HG03066 (cell line): ENCODE results near the gene SIAE.

Source experiments
- ATAC-seq: cut with Tn5 transposase; IDR thresholded peaks from one replicate; pipeline ENCODE4 v1.9.1; 2021; ENCODE audit warnings: low read depth; ENCODE audit not compliant: unreplicated experiment

Gene SIAE, protein sequence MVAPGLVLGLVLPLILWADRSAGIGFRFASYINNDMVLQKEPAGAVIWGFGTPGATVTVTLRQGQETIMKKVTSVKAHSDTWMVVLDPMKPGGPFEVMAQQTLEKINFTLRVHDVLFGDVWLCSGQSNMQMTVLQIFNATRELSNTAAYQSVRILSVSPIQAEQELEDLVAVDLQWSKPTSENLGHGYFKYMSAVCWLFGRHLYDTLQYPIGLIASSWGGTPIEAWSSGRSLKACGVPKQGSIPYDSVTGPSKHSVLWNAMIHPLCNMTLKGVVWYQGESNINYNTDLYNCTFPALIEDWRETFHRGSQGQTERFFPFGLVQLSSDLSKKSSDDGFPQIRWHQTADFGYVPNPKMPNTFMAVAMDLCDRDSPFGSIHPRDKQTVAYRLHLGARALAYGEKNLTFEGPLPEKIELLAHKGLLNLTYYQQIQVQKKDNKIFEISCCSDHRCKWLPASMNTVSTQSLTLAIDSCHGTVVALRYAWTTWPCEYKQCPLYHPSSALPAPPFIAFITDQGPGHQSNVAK

DNA sequence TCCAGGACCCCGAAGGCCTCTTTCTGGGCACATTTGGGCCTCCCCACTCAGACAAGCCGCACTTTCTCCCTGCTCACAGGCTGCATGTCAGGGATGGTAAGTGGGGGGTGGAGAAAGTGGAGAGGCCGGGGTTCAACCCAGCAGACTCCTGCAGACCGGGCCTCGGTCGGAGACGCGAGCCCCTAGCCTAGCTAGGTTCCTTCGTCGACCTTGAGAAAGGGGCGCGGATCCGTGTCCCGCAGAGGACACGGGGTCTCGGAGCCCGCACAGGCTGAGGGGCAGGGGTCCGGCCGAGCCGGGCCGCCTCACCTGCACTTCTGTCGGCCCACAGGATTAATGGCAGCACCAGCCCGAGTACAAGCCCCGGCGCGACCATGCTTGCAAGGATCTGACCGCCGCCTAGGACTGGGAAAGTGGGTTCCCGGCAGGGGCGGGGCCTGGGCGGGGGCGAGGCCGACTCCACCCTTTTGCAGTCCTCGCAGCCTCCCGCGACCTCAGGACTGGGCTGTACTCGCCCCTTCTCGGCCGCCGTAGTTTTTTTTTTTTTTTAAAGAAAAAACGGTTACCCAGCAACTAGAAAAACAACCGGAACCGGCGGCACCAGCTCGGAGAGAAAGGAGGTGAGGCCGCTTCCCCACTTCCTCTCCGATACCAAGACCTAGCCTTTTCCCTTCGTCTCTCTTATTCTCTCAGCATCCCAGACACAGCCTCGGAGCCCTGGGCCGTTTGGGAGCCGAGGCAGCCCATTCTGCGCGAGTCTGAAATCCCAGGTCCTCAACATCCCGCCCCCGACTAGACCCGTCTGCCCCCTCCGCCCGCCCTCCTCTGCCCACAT lies at the start of gene SIAE, which contains the start of gene SPA17:
SIAE (minus strand) TSS at position 407 of the 835 bp plus-strand sequence; CDS start at position 376, 31 bp downstream.
SPA17 (plus strand) TSS at position 572 of the 835 bp plus-strand sequence. CDS start 1,361 bp downstream, outside the sequence.
- peak; percentile 85 for ATAC-seq

DNA sequence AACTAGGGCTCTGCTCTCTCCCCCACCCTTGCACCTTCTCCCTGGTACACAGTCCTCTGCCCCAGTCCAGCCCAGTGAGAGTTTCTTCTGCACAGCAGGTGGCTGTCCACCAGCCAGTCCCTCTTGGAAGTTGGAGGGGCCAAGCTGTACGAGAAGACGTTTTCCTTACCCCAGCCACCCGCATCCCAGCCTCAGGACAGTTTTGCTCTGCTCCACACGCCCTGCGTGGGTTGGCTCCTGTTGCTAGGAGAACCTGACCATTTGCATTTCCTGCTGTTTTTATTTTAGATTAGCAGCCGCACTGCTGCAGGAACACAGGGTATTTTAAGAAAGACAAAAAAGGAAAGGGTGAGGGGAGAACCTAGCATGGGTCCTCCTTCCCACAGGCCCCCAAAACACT lies 48.6 kb upstream of the SIAE start:
- no peak for ATAC-seq

DNA sequence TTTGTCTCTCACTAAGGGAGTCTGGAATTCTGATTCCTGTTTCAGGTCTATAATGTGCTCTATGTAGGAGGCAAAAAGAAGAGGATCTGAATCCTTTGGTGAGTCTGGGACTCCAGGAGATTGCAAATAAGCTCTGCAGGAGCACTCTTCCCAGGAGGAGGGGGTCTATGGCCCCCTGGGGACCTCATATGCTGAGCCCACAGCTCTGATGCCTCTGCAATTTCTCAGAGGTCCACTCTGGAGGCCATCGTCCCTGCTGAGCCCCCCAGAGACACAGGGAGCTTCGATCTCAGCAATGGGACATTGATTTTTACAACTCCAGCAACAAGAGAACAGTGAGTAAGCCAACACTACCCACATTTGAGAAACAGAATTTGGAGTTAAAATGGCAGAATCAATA lies 46.0 kb upstream of the SIAE start:
- no peak for ATAC-seq

DNA sequence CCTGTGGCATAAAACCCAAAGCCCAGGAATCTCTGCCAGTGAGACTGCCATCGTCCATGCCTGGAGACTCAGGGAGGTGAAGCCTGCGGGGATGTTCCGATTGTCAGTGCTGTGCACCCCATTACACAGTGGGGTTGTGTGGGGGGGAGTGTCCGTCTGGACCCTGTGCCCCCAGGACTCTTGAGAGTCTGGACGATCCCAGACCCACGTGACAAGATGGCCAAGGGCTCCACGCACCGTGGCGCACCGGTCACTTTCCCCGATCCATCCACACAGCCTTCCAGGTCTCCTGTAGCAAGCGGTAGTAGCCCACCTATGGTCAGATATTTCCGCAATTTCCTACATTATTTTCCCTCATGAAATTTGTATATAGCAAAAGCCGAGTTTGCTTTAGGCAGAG lies 45.3 kb upstream of the SIAE start:
- ATAC-seq: no peak

DNA sequence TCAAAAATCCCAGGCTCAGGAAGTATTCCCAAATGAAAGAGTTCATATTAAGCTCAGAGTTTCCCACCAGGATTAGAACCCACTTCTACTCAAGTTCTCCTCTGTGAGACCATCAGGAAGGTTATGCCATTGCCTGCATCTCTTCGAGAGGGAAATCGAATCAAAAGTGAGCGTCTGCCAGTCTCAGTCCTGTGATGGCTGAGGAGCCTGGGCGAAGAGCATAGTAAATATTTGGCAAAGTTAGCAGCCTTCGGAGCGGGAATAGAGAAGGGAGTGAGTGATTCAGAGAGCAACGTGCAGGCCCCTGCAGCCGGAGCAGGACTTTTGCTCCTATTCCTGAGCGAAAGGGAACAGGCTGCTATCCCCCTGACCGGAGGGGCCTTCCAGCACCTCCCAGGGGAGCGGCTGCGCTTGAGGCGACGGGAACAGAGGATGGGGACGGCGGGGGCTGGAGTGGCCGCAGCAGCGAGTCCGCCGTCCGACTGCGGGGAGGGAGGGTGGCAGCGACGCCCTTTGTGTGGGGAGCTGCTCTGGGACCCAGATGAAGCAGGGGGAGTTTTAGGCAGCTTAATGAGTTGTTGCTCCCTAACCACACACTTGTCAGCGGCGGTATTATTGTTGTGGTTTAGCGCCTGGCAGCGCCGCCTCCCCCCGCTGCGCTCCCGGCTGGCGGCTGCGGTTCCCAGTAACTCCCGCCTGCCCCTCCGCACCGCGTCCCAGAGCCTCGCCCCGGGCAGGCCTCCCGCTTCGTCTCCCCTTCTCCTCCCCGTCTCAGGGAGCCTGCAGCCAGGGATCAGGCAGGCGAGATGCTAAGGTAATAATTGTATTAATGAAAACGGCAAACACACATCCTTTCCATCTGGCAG lies 44.5 kb upstream of the SIAE start:
- no peak for ATAC-seq

DNA sequence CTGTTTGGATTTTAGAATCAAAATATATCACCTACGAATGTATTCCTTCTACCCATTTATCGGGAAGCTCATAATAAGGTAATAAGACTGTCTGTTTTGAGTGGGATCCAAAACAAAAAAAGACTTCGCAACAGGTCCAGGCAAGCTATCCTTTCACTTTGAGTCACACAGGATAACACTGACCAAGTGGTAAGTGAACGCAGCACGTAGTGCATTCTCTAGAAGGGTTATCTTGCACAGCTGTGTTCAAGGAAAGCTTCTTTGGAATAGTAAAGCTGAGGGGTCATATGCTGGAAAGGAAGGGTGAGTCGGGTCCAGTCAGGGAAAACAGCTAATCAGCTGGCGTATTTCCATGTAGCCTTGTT lies 43.9 kb upstream of the SIAE start:
- peak; percentile 52 for ATAC-seq

DNA sequence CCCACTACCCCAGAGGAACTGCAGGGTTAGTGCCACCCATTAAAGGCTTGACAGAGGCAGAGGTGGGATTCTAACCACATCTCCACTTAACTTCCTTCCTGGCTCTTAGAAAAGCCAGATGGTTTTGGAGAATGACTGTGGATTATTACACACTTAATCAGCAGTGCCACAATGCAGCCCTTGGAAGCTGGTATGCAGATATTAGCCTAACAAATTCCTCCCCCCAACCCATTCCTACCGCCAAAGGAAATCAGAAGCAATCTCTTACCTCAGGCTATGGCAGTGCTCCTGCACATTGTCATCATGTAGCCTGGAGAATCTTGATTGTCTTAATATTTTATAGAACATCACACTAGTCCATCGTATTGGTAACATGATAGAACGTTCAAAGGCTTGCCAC lies 43.1 kb upstream of the SIAE start:
- no peak for ATAC-seq

DNA sequence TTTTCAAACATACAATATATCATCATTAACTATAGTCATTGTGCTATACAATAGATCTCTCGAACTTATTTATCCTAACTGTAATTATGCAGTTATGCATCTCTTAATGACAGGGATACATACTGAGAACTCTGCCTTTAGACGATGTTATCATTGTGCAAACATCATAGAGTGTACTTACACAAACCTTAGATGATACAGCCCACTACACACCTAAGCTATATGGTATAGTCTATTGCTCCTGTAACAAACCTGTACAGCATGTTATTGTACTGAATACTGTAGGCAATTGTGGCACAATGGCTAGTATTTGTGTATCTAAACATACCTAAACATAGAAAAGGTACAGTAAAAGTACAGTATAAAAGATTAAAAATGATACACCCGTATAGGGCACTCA lies 38.9 kb upstream of the SIAE start:
- no peak for ATAC-seq

DNA sequence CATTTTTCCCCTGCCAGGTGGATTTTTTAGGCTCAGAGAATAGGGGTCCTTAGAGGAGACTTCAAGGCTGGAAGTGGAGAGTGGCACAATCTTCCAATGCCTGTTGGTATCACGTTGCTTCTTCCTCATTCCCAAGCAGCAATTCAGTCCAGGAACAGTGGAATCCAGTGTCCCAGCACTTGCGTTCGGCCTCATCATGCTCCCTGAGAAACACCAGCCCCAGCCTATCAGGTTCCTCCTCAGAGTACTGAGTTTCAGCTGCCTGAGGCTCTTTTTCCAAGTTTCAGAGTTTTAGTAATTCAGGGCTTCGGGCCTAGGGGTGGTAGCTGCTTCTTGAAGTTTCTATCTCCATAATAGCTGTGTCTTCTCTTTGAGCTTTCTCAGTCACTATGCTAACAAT lies 34.3 kb upstream of the SIAE start:
- no peak for ATAC-seq

DNA sequence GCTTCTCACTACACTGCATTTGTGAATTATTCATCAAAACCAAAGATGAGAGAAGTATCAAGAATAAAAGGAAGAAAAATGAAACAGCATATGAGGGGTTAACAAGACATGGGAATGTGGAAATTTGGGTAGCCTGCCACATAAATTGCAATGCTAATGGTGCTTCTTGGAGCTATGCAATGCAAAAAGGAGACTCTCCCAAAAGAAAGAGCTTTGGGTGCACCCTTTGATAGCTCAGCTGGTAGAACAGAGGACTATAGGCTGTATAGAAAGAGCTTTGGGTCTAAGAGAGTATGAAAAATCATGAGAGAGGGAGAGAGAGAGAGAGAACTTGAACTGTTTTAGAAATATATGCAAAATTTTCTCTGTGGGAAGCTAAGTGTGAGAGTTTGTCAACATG lies 26.5 kb upstream of the SIAE start:
- no peak for ATAC-seq

DNA sequence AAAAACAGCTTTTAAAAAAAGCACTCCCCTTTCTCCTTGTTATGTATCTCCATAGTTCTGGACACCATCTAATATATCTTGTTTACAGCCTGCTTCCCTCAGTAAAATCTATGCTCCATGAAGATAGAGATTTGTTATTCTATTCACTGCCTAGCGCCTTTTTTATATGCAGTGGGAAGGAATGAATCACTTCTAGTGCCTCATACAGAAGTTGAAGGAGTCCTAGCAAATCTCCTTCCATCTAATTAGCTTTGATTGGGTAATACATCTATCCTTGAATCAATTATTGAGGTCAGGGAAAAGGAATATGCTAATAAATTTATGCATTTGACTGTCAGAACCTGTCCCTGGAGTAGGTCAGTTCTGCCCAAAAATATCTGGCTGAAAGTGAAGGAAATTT lies 26.0 kb upstream of the SIAE start:
- ATAC-seq: no peak

DNA sequence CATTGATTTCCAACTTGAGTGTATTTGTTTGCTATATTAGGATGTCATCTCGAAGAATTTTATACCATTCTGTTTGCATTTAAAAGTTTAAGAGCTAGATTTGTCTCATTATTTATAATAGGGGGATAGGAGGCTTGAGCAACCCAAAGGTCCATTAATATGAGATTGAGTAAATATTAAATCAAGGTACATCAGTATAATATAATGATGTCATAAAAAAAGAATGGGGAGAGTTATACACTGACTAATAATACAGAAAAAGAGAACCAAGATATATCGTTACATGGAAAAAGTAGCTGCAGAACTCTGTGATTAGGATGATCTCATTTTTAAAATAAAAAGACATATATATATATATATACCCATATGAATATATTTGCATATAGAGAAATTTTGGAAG lies 19.6 kb upstream of the SIAE start:
- ATAC-seq: no peak

DNA sequence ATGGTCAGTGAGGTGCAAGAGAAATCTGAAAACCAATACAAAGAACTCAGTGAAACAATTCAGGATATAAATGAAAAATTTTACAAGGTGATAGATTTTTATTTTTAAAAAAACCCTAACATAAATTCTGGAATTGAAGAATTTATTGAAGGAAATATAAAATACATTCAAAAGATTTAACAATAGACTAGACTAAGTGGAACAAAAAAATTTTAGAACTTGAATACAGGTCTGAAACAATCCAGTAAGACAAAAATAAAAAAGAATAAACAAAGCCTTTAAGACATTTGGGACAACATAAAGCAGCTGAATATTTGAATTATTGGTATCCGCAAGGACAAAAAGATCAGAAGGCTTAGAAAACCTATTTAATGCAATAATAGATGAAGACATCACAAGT lies 8.9 kb upstream of the SIAE start:
- no peak for ATAC-seq

DNA sequence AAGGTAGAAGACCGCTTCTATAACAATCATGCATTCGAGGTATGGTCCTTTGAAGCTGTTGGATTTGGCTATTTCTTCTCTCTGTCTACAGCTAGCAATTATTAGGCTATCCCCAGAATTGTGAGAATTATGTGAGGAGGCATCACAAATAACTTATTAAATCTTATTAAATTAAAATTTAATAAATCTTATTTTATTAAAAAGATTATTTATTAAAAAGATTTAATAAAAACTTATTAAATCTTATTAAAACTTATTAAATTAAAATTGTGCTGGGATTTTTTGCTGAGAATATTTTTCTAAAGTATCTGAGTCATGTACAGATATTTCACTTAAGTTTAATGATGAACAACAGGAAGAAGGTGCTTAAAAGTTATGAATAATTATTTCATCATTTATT lies 7.9 kb upstream of the SIAE start:
- no peak for ATAC-seq

DNA sequence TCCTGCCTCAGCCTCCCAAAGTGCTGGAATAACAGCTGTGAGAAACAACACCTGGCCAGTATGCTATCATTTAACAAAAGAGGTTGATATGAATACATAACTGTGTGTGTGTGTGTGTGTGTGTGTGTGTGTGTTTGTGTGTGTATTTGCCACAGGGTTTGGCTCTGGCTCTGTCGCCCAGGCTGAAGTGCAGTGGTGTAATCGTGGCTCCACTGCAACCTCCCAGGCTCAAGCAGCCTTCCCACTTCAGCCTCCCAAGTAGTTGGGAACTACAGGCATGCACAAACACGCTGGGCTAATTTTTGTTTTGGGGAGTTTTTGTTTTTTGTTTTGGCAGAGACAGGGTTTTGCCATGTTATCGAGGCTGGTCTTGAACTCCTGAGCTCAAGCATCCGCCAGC lies 4.9 kb upstream of the SIAE start:
- ATAC-seq: no peak

DNA sequence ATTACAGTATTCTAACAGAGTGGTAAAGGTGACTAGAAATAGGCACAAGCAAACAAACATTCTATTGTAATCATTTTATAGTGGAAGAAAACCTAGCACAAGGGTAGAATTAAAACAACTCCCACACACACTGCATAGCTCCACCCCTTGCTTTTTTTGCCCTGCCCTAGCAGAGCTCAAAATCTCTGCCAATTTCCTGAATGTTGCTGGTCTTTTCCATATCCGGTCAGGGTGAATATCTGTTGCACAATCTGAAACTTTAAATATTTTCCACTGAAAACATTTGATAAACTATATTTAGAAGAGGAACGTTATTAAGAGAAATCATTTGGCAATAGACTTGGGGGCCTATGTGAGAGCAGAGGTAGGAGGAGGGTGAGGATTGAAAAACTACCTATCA lies 2.8 kb upstream of the SIAE start:
- ATAC-seq: no peak

DNA sequence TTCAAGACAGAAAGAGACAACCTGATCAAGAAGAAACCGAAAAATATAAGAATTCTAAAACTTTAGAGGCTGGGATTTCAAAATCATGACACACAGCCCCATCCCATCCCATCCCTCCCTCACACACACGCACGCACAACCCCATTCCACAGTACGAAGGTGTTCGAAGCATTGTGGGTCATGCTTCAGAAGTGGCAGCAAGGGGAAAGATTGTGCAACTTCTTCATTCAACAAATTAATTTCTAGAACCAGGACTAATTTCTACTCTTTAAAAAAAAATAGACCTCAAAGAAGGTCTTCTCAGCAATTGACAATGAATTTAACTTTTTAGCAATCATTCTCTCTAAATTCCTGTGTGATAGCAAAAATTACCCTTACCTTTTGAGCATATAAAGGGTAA lies 1.0 kb upstream of the SIAE start:
- no peak for ATAC-seq

DNA sequence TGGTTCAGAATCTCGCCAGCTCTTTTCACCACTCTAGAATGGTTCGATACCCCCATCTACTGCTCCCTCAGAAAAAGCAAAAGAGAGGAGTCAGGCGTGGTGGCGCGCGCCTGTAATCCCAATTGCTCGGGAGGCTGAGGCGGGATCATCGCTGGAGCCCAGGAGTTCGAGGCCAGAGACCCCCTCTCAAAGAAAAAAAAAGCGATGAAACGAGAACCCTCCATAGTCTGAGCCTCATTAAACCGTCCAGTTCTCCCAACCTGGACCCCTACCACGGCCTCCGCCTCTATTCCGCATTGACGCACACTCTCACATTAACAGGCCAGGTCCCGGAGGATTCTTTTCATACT lies 604 bp upstream of the SIAE start:
- ATAC-seq: no peak

DNA sequence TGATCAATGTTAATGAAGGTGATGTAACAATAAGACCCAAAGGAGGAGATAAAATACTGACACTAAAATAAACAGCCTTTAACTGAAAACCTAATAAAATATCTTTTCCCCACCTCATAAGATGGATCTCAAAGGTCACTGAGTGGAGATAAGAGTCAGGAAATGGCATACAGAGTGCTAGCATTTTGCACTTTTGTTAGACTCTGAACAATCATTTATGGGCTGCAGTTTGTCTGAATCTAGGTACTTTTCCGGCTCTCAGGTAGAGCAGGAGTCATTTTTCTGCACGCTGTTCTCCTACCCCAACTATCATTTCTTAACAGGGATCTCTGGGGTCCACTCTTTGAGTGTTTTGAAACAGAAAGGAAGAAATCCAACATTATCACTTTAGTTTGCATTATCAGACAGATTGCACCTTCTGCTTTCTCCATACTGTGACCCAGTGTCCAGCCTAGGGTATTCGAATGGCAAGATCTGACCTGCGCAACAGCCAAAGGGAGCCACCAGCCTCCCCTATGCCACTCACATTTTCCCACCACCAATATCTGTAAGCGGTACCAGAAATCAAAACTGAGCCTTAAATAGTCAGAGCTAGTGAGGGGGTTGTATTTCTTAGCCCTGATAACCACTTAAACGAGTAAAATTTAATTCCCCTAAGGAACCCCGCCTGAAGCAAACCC lies 863 bp downstream of the SIAE start:
- no peak for ATAC-seq

DNA sequence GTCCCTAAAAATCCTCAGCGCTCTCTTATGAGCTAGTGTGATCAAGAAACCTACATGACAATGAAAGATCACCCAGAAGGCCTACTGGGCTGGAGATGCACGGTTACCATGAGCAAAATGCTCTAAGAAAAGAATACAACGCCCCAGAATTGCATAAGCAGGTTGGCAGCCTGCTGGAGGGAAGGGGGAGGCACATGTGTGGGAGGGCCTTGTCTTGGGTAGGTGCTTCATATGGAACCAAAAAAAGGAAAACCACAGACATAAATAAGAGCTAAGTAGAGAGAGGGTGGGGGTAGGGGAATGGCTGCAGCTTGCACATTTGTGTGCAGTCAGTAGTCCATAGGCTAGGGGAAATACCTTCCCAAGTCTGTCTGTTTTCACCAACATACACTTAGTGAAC lies 2.8 kb downstream of the SIAE start:
- ATAC-seq: no peak
